Hepatocyte (in vitro differentiated cells): Measurements from ENCODE around the gene F2RL3. TPM values are rescaled to one million over a fixed set of nuclear protein-coding genes. Genes with fewer than 3 reads are reported as not detected.

ENCODE experiments used
- DNase-seq: peaks from one replicate; pipeline ENCODE4 v3.0.0-alpha.2; 2016; ENCODE audit warnings: low spot score
- H2AFZ ChIP-seq: fragments of 200-600 bp; sonication (generic); 2 replicates; pipeline ENCODE4 v1.6.0; 2016; ENCODE audit warnings: antibody characterized with exemption, mild to moderate bottlenecking
- H3K27ac ChIP-seq: fragments of 200-600 bp; sonication (generic); 2 replicates; pipeline ENCODE4 v1.5.1; 2016; ENCODE audit warnings: mild to moderate bottlenecking
- H3K27me3 ChIP-seq: fragments of 200-600 bp; sonication (generic); 2 replicates; pipeline ENCODE4 v1.6.1; 2016
- H3K36me3 ChIP-seq: fragments of 200-600 bp; sonication (generic); replicated peaks from 2 replicates; pipeline ENCODE4 v1.5.1; 2016; ENCODE audit warnings: low read depth; ENCODE audit not compliant: insufficient read depth
- H3K4me1 ChIP-seq: fragments of 200-600 bp; sonication (generic); 2 replicates; pipeline ENCODE4 v1.5.1; 2016; ENCODE audit warnings: mild to moderate bottlenecking, moderate library complexity; ENCODE audit not compliant: insufficient read depth
- H3K4me2 ChIP-seq: fragments of 200-600 bp; sonication (generic); 2 replicates; pipeline ENCODE4 v1.6.0; 2016
- H3K4me3 ChIP-seq: fragments of 200-600 bp; sonication (generic); 2 replicates; pipeline ENCODE4 v1.5.1; 2016; ENCODE audit warnings: mild to moderate bottlenecking
- H3K79me2 ChIP-seq: fragments of 200-600 bp; sonication (generic); 2 replicates; pipeline ENCODE4 v1.6.0; 2017; ENCODE audit warnings: mild to moderate bottlenecking
- H3K9me2 ChIP-seq: fragments of 200-600 bp; sonication (generic); replicated peaks from 2 replicates; pipeline ENCODE4 v1.6.0; 2017; ENCODE audit warnings: mild to moderate bottlenecking; ENCODE audit not compliant: insufficient read depth
- H3K9me3 ChIP-seq: fragments of 200-600 bp; sonication (generic); 2 replicates; pipeline ENCODE4 v1.5.1; 2016; ENCODE audit warnings: low read depth, mild to moderate bottlenecking
- H4K20me1 ChIP-seq: fragments of 200-600 bp; sonication (generic); 2 replicates; pipeline ENCODE4 v1.6.0; 2016; ENCODE audit warnings: mild to moderate bottlenecking; ENCODE audit not compliant: insufficient read depth, poor library complexity, severe bottlenecking
- CTCF ChIP-seq: fragments of 200-600 bp; sonication (generic); IDR thresholded peaks from 2 replicates; pipeline ENCODE4 v1.5.1; 2016; ENCODE audit warnings: antibody characterized with exemption, mild to moderate bottlenecking; ENCODE audit not compliant: poor library complexity
- EZH2 ChIP-seq: fragments of 200-600 bp; sonication (generic); IDR thresholded peaks from 2 replicates; pipeline ENCODE4 v1.6.1; 2016; ENCODE audit warnings: antibody characterized with exemption, mild to moderate bottlenecking, borderline replicate concordance
- EZH2phosphoT487 ChIP-seq: fragments of 200-600 bp; sonication (generic); IDR thresholded peaks from one replicate; pipeline ENCODE4 v1.6.1; 2018; ENCODE audit warnings: antibody characterized with exemption, mild to moderate bottlenecking, low read depth, moderate library complexity; ENCODE audit not compliant: unreplicated experiment, severe bottlenecking
- WGBS: methylation state at CpG from one replicate; pipeline ENCODE4 v1.1.6; 2016; ENCODE audit warnings: low lambda C conversion rate; ENCODE audit errors: missing lambda C conversion rate; 5-methylcytosine and 5-hydroxymethylcytosine counted together
- polyA plus RNA-seq: library from polyadenylated mRNA; unstranded; fragments of >200 nt; fragmentation: Nextera tagmentation; extraction: Ambion mirVana; gene quantifications from 2 replicates; pipeline ENCODE4 v1.2.1, GENCODE V29; 2016
- total RNA-seq: library from RNA; depleted of rRNA; stranded (reverse); fragments of >200 nt; gene quantifications from 2 replicates; pipeline ENCODE4 v1.2.3, GENCODE V29; 2014

The F2RL3 gene
- total and polyA plus RNA-seq, 2 experiments from 2014 or later: 0.08 to 0.13 TPM

- 96% methylated on average over 7 of the region's 7 CpGs for WGBS
- TF ChIP-seq EZH2phosphoT487: no peak
- no peak for TF ChIP-seq CTCF
- TF ChIP-seq EZH2: no peak
- Histone ChIP-seq H2AFZ (no peak overlapping the region), H3K79me2 (no peaks in the 10 kb centered on the region), H3K27ac (no peak overlapping the region), H3K36me3 (no peaks in the 10 kb centered on the region), H3K9me3 (no peaks in the 10 kb centered on the region), H4K20me1 (no peaks in the 10 kb centered on the region), H3K9me2 (no peaks in the 10 kb centered on the region), H3K4me2 (no peak overlapping the region), H3K4me1 (no peaks in the 10 kb centered on the region), H3K27me3 (no peaks in the 10 kb centered on the region), H3K4me3 (no peak overlapping the region)
- no peak for DNase-seq
These were observed 35.7 kb upstream of the F2RL3 start for GRCh38 chr19:16853066-16853465.

- no peak overlapping the region for H3K27ac ChIP-seq
- H3K79me2 ChIP-seq: no peaks in the 10 kb centered on the region
- no peak overlapping the region for H2AFZ ChIP-seq
- H4K20me1 ChIP-seq: no peaks in the 10 kb centered on the region
- TF ChIP-seq CTCF (no peak), EZH2 (no peak), EZH2phosphoT487 (no peak)
- H3K4me1 ChIP-seq: no peaks in the 10 kb centered on the region
- no peaks in the 10 kb centered on the region for H3K27me3 ChIP-seq
- no peak overlapping the region for H3K4me2 ChIP-seq
- WGBS: 94% methylated on average over 9 of the region's 9 CpGs
- no peaks in the 10 kb centered on the region for H3K9me3 ChIP-seq
- no peaks in the 10 kb centered on the region for H3K36me3 ChIP-seq
- no peaks in the 10 kb centered on the region for H3K9me2 ChIP-seq
- no peak overlapping the region for H3K4me3 ChIP-seq
- no peak for DNase-seq
These were observed 32.7 kb upstream of the F2RL3 start for GRCh38 chr19:16856091-16856490.

GRCh38 chr19:16859626-16860025 is 29.2 kb upstream of the F2RL3 start:
- TF ChIP-seq CTCF (no peak), EZH2 (no peak), EZH2phosphoT487 (no peak)
- H3K4me2 ChIP-seq: no peak overlapping the region
- H3K4me1 ChIP-seq: no peaks in the 10 kb centered on the region
- 99% methylated on average over 7 of the region's 7 CpGs for WGBS
- no peak overlapping the region for H2AFZ ChIP-seq
- no peaks in the 10 kb centered on the region for H3K9me3 ChIP-seq
- H3K9me2 ChIP-seq: no peaks in the 10 kb centered on the region
- no peaks in the 10 kb centered on the region for H4K20me1 ChIP-seq
- DNase-seq: no peak
- no peak overlapping the region for H3K27ac ChIP-seq
- H3K27me3 ChIP-seq: no peaks in the 10 kb centered on the region
- no peaks in the 10 kb centered on the region for H3K36me3 ChIP-seq
- H3K4me3 ChIP-seq: no peak overlapping the region
- no peaks in the 10 kb centered on the region for H3K79me2 ChIP-seq

- Histone ChIP-seq H3K4me3 (no peak overlapping the region), H3K9me2 (no peaks in the 10 kb centered on the region), H3K79me2 (no peaks in the 10 kb centered on the region), H3K4me1 (no peaks in the 10 kb centered on the region), H2AFZ (no peak overlapping the region), H4K20me1 (no peaks in the 10 kb centered on the region), H3K9me3 (no peaks in the 10 kb centered on the region), H3K36me3 (no peaks in the 10 kb centered on the region), H3K27ac (no peak overlapping the region), H3K27me3 (no peaks in the 10 kb centered on the region), H3K4me2 (no peak overlapping the region)
- no peak for DNase-seq
- TF ChIP-seq EZH2 (no peak), EZH2phosphoT487 (no peak), CTCF (no peak)
- WGBS: 95% methylated on average over 20 of the region's 20 CpGs
These were observed 28.7 kb upstream of the F2RL3 start for GRCh38 chr19:16860118-16860517.
